ENCODE measurements around the gene SHE.

- no peak for TF ChIP-seq POLR2A (IDR thresholded peaks at IDR 0.05; ENCODE audit: low read length)
- TF ChIP-seq GATA1 (IDR thresholded peaks at IDR 0.05; ENCODE audit: low read depth, low read length) = no peak
These were observed 6.5 kb downstream of the SHE start for GRCh38 chr1:154495496-154496273.
